ENCODE measurements around the gene HINT1.

- TF ChIP-seq ATF2 (CRISPR knock-in tag; IDR thresholded peaks at IDR 0.05; ENCODE audit: borderline replicate concordance, low read depth) (no peak), CTCF (IDR thresholded peaks at IDR 0.05) (no peak), E2F1 (CRISPR knock-in tag; IDR thresholded peaks at IDR 0.05) (no peak), MXD4 (CRISPR knock-in tag; IDR thresholded peaks at IDR 0.05; ENCODE audit: borderline replicate concordance) (no peak), RELA (CRISPR knock-in tag; IDR thresholded peaks at IDR 0.05; ENCODE audit: borderline replicate concordance) (no peak), SOX15 (CRISPR knock-in tag; IDR thresholded peaks at IDR 0.05) (no peak), ZNF416 (CRISPR knock-in tag; IDR thresholded peaks at IDR 0.05) (no peak), PRDM15 (CRISPR knock-in tag; IDR thresholded peaks at IDR 0.05) (no peak), IRF1 (CRISPR knock-in tag; IDR thresholded peaks at IDR 0.05) (0 out of 2 replicates have a peak, but pooled peaks have one; percentile 82), AFF4 (CRISPR knock-in tag; IDR thresholded peaks at IDR 0.05; ENCODE audit: borderline replicate concordance) (no peak), IRF2 (CRISPR knock-in tag; IDR thresholded peaks at IDR 0.05; ENCODE audit: borderline replicate concordance, low read depth) (no peak), TEAD4 (CRISPR knock-in tag; IDR thresholded peaks at IDR 0.05) (no peak), TP53 (CRISPR knock-in tag; IDR thresholded peaks at IDR 0.05) (no peak)
These were observed at the start of gene HINT1 for GRCh38 chr5:131165119-131165727.

Data from WTC11 (cell line).